K562 (cell line): ENCODE measurements around the gene TAF12. TPM values are rescaled to one million over a fixed set of nuclear protein-coding genes. Genes with fewer than 3 reads are reported as not detected.

Source experiments
- BRD4 ChIP-seq: fragments of 200-600 bp; sonication (generic); IDR thresholded peaks from 2 replicates; pipeline ENCODE4 v1.6.1; 2017; ENCODE audit warnings: inconsistent platforms
- DMBX1 ChIP-seq: fragments of 250-450 bp; sonication (Bioruptor Pico); IDR thresholded peaks from 2 replicates; pipeline ENCODE4 v1.8.0; 2022; ENCODE audit warnings: inconsistent platforms, mild to moderate bottlenecking, moderate library complexity, borderline replicate concordance
- ETS2 ChIP-seq: IDR thresholded peaks from 2 replicates; pipeline ENCODE4 v1.6.1; 2016; ENCODE audit warnings: borderline replicate concordance, missing genetic modification characterization, mild to moderate bottlenecking, moderate library complexity, missing compliant biosample characterization; ENCODE audit not compliant: poor library complexity, severe bottlenecking
- NFIC ChIP-seq: fragments of 450-650 bp; IDR thresholded peaks from 2 replicates; pipeline ENCODE4 v1.6.1; 2017; ENCODE audit warnings: mild to moderate bottlenecking, inconsistent platforms
- PCBP1 ChIP-seq: fragments of 200-400 bp; formaldehyde crosslinking; IDR thresholded peaks from 2 replicates; pipeline ENCODE4 v1.6.1; 2018; ENCODE audit warnings: mild to moderate bottlenecking, low read depth, low read length; ENCODE audit not compliant: poor library complexity, severe bottlenecking
- SMAD2 ChIP-seq: fragments of 150-350 bp; IDR thresholded peaks from 2 replicates; pipeline ENCODE4 v1.6.1; 2014; ENCODE audit warnings: low read depth, mild to moderate bottlenecking, low read length
- SRSF1 ChIP-seq: fragments of 200-400 bp; formaldehyde crosslinking; IDR thresholded peaks from 2 replicates; pipeline ENCODE4 v1.6.1; 2017; ENCODE audit warnings: mild to moderate bottlenecking, low read depth, low read length, moderate library complexity
- U2AF1 ChIP-seq: fragments of 200-400 bp; formaldehyde crosslinking; optimal IDR thresholded peaks from 2 replicates; pipeline ENCODE3; 2017; ENCODE audit warnings: mild to moderate bottlenecking, low read depth, low read length, moderate library complexity
- ZNF143 ChIP-seq: sonication (generic); formaldehyde crosslinking; IDR thresholded peaks from 2 replicates; pipeline ENCODE4 v1.9.0; 2022; ENCODE audit warnings: mild to moderate bottlenecking, missing genetic modification reagents
- polyA plus RNA-seq, 8 experiments: library from polyadenylated mRNA; depleted of rRNA in 4 of 8; stranded (reverse) in 5 of 8; unstranded in 3 of 8; fragments of >200 nt; fragmentation: Nextera tagmentation in 2 of 8; fragmentation: Illumina TruSeq in 1 of 8; extraction: Ambion mirVana in 2 of 8; extraction: Trizol in 1 of 8; gene quantifications; 2 replicates each; pipeline versions ENCODE4 v1.2.1 to v1.2.3, GENCODE V29; 2011 to 2014; ENCODE audit warnings: inconsistent platforms in 1 of 8, missing spikeins in 1 of 8
- total RNA-seq, 7 experiments: library from RNA; depleted of rRNA in 6 of 7; stranded (reverse); fragments of >200 nt in 6 of 7; fragmentation: Illumina TruSeq in 2 of 7; extraction: Trizol in 2 of 7; gene quantifications; 2 replicates each; pipeline versions ENCODE4 v1.2.1 to v1.2.3, GENCODE V29; 2011 to 2021; ENCODE audit warnings: low replicate concordance in 1 of 7
- TF ChIP-seq, protein P1 (sequence below): sonication (generic); formaldehyde crosslinking; IDR thresholded peaks from 2 replicates; pipeline ENCODE4 v1.8.0; 2022; ENCODE audit warnings: mild to moderate bottlenecking, missing genetic modification reagents
- TF ChIP-seq, protein P2 (sequence below): fragments of 250-450 bp; sonication (Bioruptor Pico); IDR thresholded peaks from 2 replicates; pipeline ENCODE4 v1.5.0; 2021; ENCODE audit warnings: mild to moderate bottlenecking, moderate library complexity
- TF ChIP-seq, protein P3 (sequence below): sonication (generic); formaldehyde crosslinking; IDR thresholded peaks from 2 replicates; pipeline ENCODE4 v1.4.0; 2020; ENCODE audit warnings: mild to moderate bottlenecking, missing genetic modification reagents
- TF ChIP-seq, protein P4 (sequence below): IDR thresholded peaks from 2 replicates; pipeline ENCODE4 v1.6.1; 2016; ENCODE audit warnings: missing genetic modification characterization, missing compliant biosample characterization

Gene TAF12
- total and polyA plus RNA-seq, 9 of the 15 experiments (the other 6 are each of a cell fraction or from before 2014, with no cell fraction given), result 31.6 to 89.0 (median 50.5) TPM

DNA sequence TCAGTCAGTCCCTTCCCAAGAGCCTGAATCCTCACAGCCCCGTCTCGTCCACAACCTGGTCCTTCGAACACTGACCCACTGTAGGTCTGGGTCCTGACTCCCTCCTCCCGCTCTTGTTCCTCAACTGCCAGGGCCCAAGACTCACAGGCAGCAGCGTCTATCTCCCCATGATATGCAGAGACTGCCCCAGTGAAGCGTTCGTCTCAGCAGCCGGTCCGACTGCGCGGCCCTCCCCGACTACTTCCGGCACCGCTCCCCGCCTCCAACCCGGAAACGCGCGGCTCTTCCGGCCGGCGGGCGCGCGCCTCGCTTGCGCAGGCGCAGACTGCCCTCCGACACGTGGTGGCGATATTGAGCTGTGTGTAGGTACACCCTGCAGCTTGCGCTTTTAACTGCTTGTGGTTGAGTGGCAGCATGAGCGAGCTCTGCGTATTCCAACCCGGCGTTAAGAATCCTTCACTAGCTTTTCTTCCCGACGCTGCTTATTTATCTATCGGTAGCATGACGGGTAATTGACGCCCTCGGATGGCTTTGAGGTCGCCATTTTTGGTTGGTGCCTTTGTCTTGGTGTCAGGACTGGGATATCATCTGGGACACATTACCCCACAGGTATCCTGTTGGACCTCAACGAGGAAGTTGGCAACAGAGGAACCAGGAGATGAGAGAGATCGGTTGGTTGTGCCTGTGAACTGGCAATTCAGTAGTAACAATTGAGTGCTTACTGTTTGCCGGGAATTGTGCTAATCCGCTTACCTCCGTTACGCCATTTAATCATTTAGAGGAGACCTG, at the start of gene TAF12 (continued):
- TF ChIP-seq, protein P1, sequence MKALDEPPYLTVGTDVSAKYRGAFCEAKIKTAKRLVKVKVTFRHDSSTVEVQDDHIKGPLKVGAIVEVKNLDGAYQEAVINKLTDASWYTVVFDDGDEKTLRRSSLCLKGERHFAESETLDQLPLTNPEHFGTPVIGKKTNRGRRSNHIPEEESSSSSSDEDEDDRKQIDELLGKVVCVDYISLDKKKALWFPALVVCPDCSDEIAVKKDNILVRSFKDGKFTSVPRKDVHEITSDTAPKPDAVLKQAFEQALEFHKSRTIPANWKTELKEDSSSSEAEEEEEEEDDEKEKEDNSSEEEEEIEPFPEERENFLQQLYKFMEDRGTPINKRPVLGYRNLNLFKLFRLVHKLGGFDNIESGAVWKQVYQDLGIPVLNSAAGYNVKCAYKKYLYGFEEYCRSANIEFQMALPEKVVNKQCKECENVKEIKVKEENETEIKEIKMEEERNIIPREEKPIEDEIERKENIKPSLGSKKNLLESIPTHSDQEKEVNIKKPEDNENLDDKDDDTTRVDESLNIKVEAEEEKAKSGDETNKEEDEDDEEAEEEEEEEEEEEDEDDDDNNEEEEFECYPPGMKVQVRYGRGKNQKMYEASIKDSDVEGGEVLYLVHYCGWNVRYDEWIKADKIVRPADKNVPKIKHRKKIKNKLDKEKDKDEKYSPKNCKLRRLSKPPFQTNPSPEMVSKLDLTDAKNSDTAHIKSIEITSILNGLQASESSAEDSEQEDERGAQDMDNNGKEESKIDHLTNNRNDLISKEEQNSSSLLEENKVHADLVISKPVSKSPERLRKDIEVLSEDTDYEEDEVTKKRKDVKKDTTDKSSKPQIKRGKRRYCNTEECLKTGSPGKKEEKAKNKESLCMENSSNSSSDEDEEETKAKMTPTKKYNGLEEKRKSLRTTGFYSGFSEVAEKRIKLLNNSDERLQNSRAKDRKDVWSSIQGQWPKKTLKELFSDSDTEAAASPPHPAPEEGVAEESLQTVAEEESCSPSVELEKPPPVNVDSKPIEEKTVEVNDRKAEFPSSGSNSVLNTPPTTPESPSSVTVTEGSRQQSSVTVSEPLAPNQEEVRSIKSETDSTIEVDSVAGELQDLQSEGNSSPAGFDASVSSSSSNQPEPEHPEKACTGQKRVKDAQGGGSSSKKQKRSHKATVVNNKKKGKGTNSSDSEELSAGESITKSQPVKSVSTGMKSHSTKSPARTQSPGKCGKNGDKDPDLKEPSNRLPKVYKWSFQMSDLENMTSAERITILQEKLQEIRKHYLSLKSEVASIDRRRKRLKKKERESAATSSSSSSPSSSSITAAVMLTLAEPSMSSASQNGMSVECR, result peak; percentile 98
- TF ChIP-seq ETS2 (tag) (no peak), U2AF1 (no peak), DMBX1 (CRISPR knock-in tag) (peak; percentile 61; the same call in 1 of the 2 replicates), PCBP1 (no peak), SRSF1 (no peak), SMAD2 (no peak), NFIC (peak; percentile 80), BRD4 (peak; percentile 95), ZNF143 (CRISPR knock-in tag) (peak; percentile 51; the same call in 1 of the 2 replicates)
- TF ChIP-seq, protein P2, sequence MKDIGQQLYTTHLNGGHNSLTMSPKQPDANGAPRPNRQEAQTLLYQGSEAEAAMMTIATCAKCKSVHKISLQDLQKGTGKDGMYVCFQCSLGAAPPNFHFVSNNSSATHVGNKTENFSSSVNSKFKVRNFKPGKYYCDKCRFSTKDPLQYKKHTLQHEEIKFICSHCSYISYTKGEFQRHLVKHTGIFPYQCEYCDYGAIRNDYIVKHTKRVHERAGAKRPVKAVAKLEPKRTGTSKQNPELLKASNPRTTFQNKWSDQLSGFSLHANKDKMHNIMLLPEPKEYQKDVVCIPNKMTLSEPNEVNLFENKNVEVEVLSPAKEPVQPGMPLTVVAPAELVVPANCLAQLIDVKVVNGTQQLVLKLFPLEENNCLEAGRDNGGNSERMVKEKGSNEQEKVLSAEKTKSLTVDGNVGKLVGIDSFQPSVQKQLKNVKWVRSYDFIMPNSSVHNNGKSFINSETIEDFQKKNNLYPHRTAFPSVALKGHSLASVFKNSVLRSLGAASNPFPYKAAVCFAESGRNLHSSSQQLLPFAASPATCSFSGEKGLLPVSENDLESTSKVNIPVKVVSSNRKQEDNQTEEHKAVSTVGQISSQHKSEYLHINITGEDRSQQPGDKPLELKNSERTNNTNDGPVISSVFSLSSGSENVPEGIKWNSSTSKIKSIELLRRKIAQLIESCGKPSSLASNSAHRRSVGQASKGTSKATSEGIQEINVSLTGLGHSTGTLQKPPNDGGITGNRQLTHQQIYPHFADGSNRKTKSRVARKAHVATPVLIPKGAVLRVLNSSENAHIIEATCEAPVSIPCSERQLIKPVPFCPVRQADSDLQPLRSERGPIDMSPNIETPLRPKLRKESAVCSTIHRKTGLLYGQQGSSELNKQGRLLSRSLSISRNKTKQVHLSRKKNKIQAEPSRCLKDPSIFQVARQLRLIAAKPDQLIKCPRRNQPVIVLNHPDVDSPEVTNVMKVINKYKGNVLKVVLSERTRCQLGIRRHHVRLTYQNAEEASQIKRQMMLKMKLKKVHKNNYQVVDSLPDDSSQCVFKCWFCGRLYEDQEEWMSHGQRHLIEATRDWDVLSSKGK (CRISPR knock-in tag), result no peak
- TF ChIP-seq, protein P3, sequence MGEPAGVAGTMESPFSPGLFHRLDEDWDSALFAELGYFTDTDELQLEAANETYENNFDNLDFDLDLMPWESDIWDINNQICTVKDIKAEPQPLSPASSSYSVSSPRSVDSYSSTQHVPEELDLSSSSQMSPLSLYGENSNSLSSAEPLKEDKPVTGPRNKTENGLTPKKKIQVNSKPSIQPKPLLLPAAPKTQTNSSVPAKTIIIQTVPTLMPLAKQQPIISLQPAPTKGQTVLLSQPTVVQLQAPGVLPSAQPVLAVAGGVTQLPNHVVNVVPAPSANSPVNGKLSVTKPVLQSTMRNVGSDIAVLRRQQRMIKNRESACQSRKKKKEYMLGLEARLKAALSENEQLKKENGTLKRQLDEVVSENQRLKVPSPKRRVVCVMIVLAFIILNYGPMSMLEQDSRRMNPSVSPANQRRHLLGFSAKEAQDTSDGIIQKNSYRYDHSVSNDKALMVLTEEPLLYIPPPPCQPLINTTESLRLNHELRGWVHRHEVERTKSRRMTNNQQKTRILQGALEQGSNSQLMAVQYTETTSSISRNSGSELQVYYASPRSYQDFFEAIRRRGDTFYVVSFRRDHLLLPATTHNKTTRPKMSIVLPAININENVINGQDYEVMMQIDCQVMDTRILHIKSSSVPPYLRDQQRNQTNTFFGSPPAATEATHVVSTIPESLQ (CRISPR knock-in tag), result peak; percentile 73
- TF ChIP-seq, protein P4, sequence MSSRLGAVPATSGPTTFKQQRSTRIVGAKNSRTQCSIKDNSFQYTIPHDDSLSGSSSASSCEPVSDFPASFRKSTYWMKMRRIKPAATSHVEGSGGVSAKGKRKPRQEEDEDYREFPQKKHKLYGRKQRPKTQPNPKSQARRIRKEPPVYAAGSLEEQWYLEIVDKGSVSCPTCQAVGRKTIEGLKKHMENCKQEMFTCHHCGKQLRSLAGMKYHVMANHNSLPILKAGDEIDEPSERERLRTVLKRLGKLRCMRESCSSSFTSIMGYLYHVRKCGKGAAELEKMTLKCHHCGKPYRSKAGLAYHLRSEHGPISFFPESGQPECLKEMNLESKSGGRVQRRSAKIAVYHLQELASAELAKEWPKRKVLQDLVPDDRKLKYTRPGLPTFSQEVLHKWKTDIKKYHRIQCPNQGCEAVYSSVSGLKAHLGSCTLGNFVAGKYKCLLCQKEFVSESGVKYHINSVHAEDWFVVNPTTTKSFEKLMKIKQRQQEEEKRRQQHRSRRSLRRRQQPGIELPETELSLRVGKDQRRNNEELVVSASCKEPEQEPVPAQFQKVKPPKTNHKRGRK (tag), result no peak
